DMS 273 (cell line): Measurements from ENCODE around the gene CLDN14.
A peak's percentile ranks its signal among the peaks of the same experiment; 100 is the strongest.

Experiments
- DNase-seq: peaks from one replicate; lab custom pipeline; 2025; ENCODE audit not compliant: unreplicated experiment; lab: John Stamatoyannopoulos, UW

The CLDN14 gene

GRCh38 chr21:36479415-36480402 is at the start of gene CLDN14:
Gene CLDN14, minus strand, starts transcription at chr21:36480122. Its CDS starts 18,427 bp downstream, at chr21:36461695.
- DNase-seq, result no peak

GRCh38 chr21:36528716-36529115 is 48.8 kb upstream of the CLDN14 start:
- no peak for DNase-seq

DNA sequence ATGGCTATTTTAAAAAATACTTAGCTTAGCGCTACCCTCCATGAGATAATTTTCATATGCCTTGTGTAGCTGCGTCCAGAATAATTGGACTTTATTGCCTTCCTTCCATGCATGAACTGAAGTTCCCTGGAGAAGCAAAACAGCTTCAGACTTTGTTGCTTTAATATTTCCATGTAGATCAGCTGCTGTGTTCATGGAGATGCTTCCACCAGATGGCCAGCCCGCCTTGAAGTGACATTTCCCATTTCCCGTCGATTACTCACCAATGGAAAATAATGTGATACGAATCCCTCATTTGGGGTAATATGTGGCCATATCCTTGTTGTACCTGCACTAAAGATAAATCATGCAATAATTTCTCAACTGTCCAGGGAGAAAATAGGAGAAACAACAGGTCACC is 47.4 kb upstream of the CLDN14 start:
- no peak for DNase-seq

DNA sequence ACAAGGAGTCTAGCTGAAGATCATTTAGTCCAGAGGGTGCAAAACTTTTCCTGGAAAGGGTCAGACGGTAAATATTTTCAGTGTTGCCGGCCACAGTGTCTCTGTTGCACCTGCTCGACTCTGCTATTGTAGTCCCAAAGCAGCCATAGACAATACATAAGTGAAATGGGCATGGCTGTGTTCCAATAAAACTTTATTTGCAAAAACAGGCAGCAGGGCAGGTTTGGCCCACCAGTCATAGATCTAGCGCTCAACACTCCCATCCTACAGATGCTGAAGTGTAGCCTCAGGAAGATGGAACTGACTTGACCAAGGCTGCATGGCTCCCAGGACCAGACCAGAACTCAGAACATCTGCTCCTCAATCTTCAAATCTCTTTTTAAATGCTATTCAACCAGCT is 46.2 kb upstream of the CLDN14 start:
- no peak for DNase-seq

- DNase-seq, result no peak
Observed at GRCh38 chr21:36524477-36524876, 44.6 kb upstream of the CLDN14 start.

DNA sequence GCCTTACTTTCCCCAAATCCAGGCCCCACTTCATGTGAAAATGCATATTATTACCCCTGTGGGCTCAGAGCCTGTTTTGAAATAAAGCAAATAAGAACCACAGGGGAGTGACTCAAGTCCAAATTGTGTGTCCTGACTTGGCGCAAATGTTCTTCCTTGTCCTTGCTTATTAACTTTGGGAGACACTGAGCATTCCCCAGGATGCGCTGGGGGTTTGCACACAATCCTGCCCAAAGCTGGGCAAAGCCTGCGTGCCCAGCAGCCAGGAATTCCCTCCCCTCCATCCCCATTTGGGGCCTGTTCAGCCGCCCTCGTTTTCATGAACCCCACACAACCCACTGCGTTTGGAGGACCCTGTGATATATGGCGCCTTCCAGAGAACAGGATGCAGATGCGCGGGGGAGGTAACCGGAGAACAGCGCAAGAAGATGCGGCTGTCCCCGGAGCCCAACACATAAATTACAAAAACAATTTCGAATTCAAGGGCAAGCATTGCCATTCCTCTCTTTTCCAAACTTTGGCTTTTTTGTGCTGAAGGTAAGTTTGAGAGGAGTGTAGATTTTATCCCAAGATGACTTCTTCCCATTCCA is 42.4 kb upstream of the CLDN14 start:
- DNase-seq, result no peak

DNA sequence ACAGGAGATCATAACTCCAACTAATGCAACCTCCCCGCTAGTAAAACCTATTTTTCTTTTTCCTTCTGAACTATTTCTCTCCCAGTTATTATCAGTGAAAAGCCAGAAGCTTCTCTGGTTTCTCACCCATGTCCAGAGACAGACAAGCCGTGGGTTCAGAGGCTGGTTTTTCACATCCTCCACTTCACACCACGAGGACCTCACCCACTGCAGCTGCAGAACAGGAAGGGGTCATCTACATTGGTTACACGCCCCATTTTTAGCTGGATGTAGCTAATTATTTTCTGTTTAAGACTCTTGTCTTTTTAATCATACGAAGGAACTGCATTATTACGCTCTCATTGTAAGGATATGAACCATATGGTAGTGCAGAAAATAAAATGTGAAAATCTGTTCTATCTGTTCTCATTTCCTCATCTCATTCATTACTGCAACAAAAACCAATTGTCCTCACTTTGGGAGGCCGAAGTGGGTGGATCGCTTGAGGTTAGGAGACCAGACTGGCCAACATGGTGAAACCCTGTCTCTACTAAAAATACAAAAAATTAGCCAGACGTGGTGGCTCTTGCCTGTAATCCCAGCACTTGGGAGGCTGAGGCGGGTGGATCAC is 39.1 kb upstream of the CLDN14 start:
- DNase-seq, result no peak

GRCh38 chr21:36517366-36518075 is 37.6 kb upstream of the CLDN14 start:
- DNase-seq, result no peak

DNA sequence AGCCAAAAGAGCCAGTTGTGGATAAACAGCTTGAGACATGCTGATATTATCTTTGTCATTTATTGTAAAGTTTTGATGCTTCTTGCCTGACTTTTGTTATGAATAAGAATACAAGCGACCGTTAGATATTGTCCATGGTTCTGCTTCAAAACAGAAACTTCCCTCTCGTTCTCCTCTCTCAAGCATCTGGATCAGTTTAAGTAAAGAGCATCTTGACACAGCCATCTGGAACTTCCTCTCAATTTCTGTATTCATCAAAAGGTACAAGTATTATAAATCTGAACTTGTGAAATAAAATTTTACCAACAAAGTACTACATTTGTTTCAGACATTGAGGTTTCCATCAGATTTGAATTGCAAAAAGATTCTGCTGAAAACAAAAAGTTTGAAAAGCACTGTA is 36.4 kb upstream of the CLDN14 start:
- DNase-seq, result no peak

GRCh38 chr21:36513430-36513829 is 33.5 kb upstream of the CLDN14 start:
- DNase-seq, result no peak

- DNase-seq, result no peak
Observed at GRCh38 chr21:36512971-36513370, 33.0 kb upstream of the CLDN14 start.

GRCh38 chr21:36511484-36512220 is 31.7 kb upstream of the CLDN14 start:
- no peak for DNase-seq

- no peak for DNase-seq
Observed at GRCh38 chr21:36510911-36511310, 31.0 kb upstream of the CLDN14 start.

GRCh38 chr21:36509973-36510664 is 30.2 kb upstream of the CLDN14 start:
- DNase-seq, result no peak

DNA sequence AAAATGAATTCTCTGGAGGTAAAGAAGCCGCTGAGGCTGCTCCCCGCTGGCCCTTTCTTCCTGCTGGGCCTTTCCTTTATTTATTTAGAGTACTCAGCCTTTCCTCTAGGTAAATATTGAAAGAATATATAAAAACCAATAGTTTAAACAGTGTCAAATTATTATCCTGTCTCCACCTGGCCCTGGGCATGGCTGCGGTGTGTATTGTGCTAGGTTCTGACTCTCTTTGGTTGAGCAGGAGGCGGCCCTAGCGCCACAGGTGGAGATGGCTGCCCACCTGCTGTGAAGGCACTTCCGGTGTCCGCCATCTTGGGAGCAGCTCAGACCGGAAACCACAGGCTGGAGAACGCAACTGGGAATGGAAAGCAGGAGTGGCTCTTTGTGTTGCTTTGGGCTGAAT is 29.0 kb upstream of the CLDN14 start:
- no peak for DNase-seq

DNA sequence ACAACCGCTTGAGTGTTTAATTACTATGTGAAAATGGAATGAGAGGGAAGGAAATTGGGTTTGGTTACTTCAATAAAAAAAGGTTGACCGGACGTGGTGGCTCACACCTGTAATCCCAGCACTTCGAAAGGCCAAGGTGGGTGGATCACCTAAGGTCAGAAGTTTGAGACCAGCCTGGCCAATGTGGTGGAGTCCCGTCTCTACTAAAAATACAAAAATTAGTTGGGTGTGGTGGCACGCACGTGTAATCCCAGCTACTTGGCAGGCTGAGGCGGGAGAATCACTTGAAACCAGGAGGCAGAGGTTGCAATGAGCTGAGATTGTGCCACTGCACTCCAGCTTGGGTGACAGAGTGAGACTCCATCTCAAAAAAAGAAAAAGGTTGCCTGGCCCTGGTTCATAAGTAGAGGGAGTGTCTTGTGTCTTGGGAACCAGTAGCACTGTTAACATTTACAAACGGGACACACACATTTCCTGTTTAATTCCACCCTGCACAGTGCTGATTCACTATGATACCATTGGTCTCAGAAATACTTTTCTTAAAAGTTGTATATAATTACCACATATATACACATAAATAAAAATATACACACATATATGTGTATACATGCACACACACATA is 27.6 kb upstream of the CLDN14 start:
- no peak for DNase-seq

- DNase-seq, result no peak
Observed at GRCh38 chr21:36506482-36506881, 26.6 kb upstream of the CLDN14 start.

DNA sequence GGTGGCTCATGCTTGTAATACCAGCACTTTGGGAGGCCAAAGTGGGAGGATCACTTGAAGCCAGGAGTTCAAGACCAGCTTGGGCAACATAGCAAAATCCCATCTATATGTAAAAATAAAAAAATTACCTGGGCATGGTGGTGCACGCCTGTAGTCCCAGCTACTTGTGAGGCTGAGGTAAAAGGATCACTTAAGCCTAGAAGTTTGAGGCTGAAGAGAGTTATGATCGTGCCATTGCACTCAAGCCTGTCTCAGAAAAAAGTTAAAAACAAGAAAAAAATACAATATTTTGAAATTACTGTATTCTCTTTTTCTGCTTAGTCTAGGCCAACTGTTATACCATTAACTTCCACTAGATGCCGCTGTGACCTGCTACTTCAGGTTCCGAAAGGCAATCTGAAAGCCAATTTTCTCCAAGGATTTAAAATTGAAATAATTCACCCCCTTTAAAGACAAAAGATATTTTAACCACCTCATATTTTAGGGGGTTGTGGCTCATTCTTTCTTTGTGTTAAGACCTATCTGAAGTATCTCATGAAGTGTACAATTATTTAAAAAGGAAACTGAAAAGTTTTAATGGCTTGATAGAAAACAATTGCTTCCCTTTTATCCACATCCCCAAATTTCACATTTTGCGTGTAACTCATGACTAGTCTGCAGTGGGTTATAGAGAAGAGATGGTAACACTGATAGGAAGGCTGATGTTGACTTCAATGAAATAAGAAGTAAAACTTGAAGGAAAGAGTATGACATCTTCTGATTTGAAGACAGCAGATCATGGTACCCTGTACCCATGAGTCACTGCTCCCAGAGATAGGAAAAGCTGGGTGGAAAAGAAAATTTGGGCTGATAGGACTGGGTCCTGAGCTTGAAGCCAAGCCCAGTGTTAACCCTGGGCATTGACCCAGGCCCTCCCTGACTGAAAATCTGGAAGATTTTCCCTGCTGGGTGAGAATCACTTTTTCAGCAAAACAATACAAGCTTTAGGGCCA is 24.4 kb upstream of the CLDN14 start:
- DNase-seq, result peak; percentile 67
